Middle frontal gyrus (tissue), 1 donor: ENCODE data around the gene ZSCAN30.

Experiments
- DNase-seq: peaks from one replicate; pipeline ENCODE4 v3.0.0-alpha.2; 2015; ENCODE audit warnings: low spot score; ENCODE audit errors: extremely low spot score

The ZSCAN30 gene

GRCh38 chr18:35282353-35282752 lies 7.7 kb downstream of the ZSCAN30 start:
- DNase-seq, result no peak

GRCh38 chr18:35278969-35279368 lies 11.1 kb downstream of the ZSCAN30 start:
- DNase-seq, result no peak

- DNase-seq, result no peak
Measured at GRCh38 chr18:35278085-35278484, 11.9 kb downstream of the ZSCAN30 start.

- no peak for DNase-seq
Measured at GRCh38 chr18:35277633-35278032, 12.4 kb downstream of the ZSCAN30 start.

GRCh38 chr18:35276267-35276666 lies 13.8 kb downstream of the ZSCAN30 start:
- DNase-seq, result no peak

- DNase-seq, result no peak
Measured at GRCh38 chr18:35271656-35272055, 18.4 kb downstream of the ZSCAN30 start.

- no peak for DNase-seq
Measured at GRCh38 chr18:35268821-35269220, 21.2 kb downstream of the ZSCAN30 start.

- DNase-seq, result no peak
Measured at GRCh38 chr18:35267809-35268208, 22.2 kb downstream of the ZSCAN30 start.

- peak; percentile 64 for DNase-seq
Measured at GRCh38 chr18:35267161-35267651, 22.8 kb downstream of the ZSCAN30 start.

- no peak for DNase-seq
Measured at GRCh38 chr18:35264409-35264808, 25.6 kb downstream of the ZSCAN30 start.

GRCh38 chr18:35256947-35257346 lies 33.1 kb downstream of the ZSCAN30 start:
- no peak for DNase-seq

GRCh38 chr18:35253655-35254287 lies 36.3 kb downstream of the ZSCAN30 start:
- no peak for DNase-seq

GRCh38 chr18:35252466-35252865 lies 37.6 kb downstream of the ZSCAN30 start:
- DNase-seq, result no peak

- no peak for DNase-seq
Measured at GRCh38 chr18:35248429-35248828, 41.6 kb downstream of the ZSCAN30 start.

- no peak for DNase-seq
Measured at GRCh38 chr18:35247412-35248249, 42.4 kb downstream of the ZSCAN30 start.

- no peak for DNase-seq
Measured at GRCh38 chr18:35246831-35247230, 43.2 kb downstream of the ZSCAN30 start.

- DNase-seq, result no peak
Measured at GRCh38 chr18:35245719-35246317, 44.2 kb downstream of the ZSCAN30 start.

GRCh38 chr18:35244671-35245070 lies 45.4 kb downstream of the ZSCAN30 start:
- no peak for DNase-seq

- no peak for DNase-seq
Measured at GRCh38 chr18:35242426-35242825, 47.6 kb downstream of the ZSCAN30 start.

- DNase-seq, result no peak
Measured at GRCh38 chr18:35241448-35241804, 48.6 kb downstream of the ZSCAN30 start.

GRCh38 chr18:35240664-35241447 lies 49.2 kb downstream of the ZSCAN30 start, which contains the start of gene ZNF397:
TSS of gene ZNF397 (plus strand) at chr18:35241034. CDS start at chr18:35242471, 1,437 bp downstream.
- peak; percentile 96 for DNase-seq
